SK-N-SH (cell line): ENCODE data around the gene CD2AP.

Source experiments
- RCOR1 ChIP-seq: fragments of 150-350 bp; IDR thresholded peaks from 2 replicates; pipeline ENCODE4 v1.6.1; 2017; ENCODE audit warnings: antibody characterized with exemption, low read length
- TF ChIP-seq, protein P1 (sequence below): fragments of 200-600 bp; sonication (generic); IDR thresholded peaks from 2 replicates; pipeline ENCODE4 v1.6.1; 2017; ENCODE audit warnings: antibody characterized with exemption, mild to moderate bottlenecking, moderate library complexity
- TF ChIP-seq, protein P2 (sequence below): IDR thresholded peaks from 2 replicates; pipeline ENCODE4 v1.6.1; 2012; ENCODE audit warnings: mild to moderate bottlenecking, low read depth, low read length, moderate library complexity

DNA sequence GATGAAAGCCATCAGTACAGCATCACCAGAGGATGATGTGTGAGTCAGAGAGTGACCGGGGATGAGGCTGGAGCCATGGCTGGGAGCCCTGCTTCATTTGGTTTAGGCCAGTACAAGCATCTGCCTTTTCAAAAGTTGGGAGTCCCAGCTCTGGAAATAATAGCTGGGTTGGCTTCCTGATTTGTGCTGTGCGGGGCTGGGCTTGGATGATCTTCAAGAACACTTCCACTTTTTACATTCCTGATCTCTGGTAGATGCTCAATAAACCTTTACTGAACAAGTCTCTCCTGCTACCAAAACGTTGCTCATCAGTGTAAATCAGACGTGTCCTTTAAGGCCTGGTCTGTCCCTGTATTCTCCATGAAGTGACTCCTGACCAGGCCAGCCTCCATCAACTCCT, 176.7 kb downstream of the CD2AP start:
- TF ChIP-seq, protein P1, sequence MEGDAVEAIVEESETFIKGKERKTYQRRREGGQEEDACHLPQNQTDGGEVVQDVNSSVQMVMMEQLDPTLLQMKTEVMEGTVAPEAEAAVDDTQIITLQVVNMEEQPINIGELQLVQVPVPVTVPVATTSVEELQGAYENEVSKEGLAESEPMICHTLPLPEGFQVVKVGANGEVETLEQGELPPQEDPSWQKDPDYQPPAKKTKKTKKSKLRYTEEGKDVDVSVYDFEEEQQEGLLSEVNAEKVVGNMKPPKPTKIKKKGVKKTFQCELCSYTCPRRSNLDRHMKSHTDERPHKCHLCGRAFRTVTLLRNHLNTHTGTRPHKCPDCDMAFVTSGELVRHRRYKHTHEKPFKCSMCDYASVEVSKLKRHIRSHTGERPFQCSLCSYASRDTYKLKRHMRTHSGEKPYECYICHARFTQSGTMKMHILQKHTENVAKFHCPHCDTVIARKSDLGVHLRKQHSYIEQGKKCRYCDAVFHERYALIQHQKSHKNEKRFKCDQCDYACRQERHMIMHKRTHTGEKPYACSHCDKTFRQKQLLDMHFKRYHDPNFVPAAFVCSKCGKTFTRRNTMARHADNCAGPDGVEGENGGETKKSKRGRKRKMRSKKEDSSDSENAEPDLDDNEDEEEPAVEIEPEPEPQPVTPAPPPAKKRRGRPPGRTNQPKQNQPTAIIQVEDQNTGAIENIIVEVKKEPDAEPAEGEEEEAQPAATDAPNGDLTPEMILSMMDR = no peak
- TF ChIP-seq, protein P2, sequence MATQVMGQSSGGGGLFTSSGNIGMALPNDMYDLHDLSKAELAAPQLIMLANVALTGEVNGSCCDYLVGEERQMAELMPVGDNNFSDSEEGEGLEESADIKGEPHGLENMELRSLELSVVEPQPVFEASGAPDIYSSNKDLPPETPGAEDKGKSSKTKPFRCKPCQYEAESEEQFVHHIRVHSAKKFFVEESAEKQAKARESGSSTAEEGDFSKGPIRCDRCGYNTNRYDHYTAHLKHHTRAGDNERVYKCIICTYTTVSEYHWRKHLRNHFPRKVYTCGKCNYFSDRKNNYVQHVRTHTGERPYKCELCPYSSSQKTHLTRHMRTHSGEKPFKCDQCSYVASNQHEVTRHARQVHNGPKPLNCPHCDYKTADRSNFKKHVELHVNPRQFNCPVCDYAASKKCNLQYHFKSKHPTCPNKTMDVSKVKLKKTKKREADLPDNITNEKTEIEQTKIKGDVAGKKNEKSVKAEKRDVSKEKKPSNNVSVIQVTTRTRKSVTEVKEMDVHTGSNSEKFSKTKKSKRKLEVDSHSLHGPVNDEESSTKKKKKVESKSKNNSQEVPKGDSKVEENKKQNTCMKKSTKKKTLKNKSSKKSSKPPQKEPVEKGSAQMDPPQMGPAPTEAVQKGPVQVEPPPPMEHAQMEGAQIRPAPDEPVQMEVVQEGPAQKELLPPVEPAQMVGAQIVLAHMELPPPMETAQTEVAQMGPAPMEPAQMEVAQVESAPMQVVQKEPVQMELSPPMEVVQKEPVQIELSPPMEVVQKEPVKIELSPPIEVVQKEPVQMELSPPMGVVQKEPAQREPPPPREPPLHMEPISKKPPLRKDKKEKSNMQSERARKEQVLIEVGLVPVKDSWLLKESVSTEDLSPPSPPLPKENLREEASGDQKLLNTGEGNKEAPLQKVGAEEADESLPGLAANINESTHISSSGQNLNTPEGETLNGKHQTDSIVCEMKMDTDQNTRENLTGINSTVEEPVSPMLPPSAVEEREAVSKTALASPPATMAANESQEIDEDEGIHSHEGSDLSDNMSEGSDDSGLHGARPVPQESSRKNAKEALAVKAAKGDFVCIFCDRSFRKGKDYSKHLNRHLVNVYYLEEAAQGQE = no peak
- no peak for TF ChIP-seq RCOR1
